ENCODE measurements around the gene CENPM.

Gene CENPM

DNA sequence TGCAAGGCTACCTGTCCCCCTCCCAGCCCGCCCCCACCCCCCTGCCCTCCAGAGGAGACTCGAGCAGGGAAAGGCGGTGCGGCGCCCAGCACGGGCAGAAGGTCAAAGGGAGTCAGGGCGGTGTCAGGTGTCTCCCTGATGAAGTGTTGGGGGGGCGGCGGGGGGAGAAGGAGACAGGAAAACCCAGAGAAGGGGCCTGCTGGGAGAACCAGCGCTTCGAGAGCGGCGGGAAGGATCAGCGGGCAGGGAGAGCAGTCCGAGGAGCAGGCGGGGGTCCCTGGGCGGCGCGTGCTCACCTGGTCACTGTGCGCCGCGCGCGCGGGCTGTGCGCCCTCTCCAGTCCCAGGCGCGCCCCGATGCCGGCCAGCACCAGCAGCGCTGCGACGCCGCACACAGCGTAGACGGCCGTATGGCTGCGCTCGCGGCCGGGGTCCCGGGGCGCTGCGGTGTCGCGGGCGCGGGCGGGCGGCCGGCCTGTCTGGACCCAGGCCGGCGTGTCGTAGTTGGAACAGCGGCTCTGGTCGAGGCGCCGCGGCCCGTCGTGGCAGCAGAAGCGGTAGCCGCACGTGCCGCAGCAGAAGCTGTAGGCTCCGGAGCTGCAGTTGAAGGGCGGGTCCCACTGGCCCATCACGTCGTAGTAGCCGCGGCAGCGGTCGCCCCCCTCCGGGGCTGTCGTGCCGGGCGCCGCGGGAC is 33.0 kb downstream of the CENPM start:
- no peak for DNase-seq (ENCODE audit: low spot score)

DNA sequence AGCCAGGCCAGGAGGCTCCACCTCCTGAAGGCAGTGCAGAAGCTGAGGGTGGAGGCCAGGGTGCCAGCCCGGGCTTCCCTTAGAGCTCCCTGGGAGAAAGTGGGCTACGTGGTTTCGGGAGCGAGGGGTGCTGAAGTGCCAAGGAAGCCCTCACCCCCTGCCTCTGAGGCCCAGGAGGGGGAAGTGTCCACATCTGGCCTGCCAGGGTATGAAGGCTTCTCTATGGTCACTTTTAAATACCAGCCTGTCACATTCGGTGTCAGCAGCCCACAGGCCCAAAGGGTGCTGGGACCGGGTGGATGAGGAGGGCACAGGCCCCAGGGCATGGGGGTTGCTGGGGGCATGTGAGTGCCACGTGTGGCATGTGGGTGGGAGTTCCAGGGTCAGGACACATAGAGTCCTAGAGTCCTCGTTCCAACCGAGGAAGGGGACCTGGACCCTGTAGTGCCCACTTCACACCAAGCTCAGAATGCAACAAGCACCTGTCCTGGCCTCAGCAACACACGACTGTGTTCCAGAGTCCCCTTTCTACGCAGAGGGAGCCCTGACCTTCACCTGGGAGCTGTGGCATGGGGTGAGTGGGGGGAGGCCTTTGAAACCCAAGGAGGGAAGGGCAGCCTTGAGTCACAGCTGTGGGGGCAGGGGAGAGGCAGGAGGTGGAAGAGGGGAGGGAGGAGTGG is 33.8 kb downstream of the CENPM start:
- no peak for DNase-seq (ENCODE audit: low spot score)

DNA sequence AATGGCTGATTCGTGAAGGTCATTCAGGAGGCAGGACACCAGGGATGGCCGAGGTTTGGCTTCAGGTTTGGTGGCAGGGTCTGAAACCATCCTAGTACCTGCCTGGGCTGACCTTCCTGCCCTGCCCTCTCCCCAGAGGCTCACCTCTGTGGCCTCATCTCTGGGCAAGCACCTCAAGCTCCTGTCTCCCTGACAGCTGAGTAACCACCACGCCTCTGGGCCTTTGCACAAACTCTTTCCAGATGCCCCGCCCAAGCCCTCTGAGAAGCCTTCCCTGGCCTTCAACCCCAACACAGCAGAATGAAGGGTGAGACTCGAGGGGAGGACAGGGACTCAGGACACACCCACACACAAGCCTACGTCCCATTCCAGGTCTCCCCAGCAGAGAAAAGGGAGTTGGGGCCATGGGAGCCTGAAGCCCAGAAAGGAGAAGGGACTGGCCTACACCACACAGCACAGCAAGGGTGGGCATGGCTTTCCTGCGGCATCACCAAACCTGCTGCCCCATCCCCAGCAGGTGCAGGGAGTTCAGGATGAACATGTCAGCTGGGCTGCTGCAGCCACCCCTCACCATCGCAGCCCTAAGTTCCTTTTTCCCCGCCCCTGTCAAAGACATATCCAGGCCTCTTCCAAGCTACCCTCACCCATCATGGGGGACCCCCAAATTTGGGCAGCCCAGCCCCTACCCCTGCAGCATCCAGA is 34.5 kb downstream of the CENPM start:
- DNase-seq (ENCODE audit: low spot score): no peak

DNA sequence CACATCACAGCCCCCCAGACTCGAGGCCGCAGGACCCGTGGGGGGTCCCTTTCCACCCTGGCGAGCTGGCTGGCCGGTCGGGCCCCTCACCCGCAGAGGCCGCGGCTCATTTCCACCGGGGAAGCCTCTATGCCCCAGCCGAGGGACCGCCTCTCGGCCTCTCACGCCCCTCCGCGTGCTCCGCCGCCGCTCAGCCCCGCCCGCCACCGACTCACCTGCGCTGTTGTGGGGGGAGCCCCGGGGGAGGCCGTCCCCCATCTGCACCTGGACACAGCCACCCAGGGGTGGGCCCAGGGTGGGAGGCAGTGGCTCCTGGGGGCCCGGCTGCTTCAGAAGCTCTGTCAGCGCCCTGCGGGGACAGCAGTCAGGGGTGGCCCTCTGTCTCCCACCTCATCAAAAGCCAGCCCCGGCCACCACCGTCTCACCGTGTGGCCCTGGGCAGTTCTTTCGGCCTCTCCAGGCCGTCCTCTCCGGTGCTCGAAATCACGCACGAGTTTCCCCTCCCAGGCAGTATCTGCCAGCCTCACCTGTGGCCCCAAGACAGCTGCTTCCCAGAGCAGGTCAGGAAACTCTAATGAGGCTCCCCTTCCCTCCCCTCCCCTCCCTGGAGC is 35.8 kb downstream of the CENPM start:
- no peak for DNase-seq (ENCODE audit: low spot score)

DNA sequence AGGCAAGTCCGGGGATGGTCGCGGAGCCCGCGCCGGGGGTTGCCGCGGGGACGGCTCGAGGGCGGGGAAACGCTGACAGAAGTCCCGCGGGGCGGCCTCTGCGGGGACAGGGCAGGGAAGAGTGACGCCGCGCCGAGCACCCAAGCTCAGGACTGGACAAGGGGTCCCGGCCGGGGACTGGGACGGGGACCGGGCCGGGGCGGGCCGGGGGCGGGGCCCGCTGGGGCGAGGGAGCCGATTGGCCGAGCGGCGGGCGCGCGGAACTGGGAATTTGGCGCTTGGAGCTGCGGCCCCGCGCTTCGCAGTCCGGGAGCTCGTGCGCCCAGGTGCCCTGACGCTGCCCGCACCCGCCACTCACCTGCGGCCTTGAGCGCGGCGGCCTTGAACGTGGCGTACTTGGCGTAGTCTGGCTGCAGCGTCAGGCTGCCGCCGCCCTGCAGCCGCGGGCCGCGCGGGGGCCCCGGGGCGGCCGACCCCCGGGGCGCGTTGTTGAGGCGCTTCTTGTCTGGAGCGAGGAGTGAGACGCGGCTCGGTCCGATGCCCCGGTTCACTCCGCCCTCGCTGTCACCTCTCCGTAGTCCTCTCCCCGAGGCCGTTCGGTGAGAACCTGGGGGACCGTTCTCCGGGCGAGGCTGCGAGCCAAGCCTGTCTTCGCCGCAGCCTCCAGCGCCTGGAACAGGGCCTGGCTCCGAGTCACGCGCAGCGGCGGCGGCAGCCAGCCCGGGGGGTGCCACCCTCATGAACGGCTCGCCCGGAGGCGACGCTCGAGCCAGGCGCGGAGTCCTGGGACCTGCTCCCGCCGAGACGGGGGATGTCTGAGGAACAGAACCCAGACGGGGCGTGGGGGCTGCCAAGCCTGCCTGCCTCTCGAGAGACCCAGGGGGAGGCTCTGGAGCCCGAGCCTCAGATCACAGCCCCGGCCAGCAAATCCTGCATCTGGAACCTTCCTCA is 36.6 kb downstream of the CENPM start:
- peak; percentile 74 for DNase-seq (ENCODE audit: low spot score)

- no peak for DNase-seq (ENCODE audit: low spot score)
These were observed 37.5 kb downstream of the CENPM start for GRCh38 chr22:41909310-41910049.

GRCh38 chr22:41908411-41909309 is 38.3 kb downstream of the CENPM start:
- DNase-seq (ENCODE audit: low spot score): no peak

DNA sequence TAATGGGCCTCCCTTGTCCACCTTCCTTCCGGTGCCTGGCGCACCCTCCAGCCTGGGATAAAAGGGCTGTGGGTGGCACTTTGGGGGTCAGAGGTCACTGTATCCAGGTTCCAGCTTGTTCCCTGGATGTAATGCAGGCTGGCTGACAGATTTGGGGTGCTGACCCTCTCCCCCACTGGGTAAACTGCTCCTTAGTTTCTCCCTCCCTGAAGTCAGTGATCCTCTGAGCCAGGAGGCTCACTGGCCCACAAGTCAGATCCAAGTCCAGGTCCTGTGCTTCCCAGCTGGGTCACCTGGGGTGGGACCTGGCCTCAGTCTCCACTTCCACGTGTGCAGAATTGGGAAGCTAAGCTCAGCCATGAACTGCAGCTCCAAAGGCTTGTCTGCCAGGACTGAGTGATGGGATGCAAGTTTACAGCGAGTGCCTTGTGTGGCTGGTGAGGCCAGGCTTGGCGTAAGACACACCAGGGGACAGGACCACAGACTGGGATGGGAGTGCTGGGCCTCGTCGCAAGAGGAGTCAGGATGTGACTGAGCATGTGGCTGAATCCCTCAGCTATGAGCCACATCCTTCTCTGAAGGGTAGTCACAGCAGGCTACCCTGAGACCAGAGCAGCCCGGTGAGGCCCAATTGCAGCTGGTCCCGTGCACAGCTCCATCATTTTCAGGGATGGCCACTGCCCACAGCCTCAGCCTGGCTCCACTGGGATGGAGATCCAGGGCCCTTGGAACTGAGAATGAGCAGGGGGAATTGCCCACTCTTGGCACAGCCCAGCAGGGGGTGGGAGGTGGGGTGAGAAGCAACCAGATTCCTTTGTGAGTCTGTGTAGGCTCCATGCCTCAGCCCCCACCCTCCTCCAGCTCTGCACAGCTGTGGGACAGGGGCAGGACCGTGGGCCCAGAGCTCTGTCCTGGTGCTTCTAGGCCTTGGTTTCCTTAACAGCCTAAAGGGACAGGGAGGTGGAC is 39.2 kb downstream of the CENPM start:
- no peak for DNase-seq (ENCODE audit: low spot score)

- no peak for DNase-seq (ENCODE audit: low spot score)
These were observed 40.1 kb downstream of the CENPM start for GRCh38 chr22:41906822-41907221.

DNA sequence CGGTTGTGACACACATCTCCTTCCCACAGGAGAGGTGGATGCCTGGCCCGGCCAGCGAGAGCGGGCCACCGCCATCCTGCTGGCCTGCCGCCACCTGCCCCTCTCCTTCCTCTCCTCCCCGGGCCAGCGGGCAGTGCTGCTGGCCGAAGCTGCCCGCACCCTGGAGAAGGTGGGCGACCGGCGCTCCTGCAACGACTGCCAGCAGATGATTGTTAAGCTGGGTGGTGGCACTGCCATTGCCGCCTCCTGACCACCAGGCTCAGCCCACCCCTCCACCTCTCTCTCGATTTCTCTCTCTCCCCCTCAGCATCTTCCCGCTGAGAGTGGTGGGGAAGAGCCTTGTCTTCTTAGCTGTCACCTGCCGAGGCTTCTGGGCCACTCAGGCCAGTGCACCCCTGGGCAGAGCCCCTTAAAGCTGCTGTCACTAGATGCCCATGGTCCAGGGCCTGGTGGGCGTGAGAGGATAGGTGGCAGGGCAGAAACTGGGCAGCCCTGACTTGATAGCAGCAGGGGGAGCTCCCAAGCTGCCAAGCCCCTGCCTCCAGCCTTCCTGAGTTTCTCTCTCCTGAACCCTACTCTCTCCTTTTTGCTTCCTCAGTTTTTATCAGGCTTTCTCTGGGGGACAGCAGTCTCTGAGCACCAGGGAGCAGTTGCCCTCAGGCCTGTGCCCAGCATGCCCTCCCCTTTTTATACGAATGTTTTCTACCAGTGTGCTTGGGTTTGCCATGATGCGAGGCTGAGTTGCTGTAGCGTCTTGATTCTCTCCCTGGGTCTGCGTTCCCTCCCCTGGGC is 41.3 kb downstream of the CENPM start:
- no peak for DNase-seq (ENCODE audit: low spot score)

DNA sequence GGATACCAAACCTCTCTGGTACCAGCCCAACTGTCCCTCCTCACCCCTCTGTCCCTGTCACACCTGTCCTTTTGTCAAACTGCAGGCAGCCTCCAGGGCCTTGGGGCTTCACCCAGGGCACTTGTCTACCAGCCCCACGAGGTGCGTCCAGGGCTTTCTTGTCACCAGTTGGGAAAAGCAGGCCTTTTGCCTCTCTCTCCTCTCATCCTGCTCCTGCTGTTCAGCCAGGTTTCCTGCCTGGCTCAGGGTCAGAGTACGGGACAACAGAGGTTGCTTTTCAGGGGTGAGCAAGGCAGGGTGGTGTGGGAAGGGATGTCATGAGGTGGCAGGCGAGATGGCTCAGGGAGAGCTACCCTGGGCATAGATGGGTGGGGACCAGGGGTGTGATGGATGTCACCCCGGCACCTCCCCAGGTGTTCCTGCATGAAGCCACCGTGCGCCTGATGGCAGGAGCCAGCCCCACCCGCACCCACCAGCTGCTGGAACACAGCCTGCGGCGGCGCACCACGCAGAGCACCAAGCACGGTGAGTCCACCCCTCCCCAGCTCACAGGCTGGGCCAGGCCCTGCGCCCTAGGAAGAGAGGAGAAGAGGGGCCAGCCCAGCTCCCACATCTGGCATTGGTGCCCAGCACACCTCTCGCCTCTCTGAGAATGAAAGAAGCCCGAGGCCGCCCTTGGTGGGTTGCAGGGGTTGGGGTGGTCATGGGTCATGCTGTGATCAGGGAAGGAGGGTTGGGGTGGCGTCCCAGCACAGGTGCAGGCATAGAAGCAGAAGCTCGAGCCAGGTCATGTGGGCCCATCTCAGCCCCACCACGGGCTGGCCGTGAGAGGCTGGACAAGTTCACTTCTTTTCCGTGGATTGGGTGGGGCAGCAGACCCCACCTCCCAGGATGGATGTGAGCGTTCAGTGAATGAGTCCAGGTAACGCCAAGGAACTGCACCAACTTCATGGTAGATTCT is 42.2 kb downstream of the CENPM start:
- DNase-seq (ENCODE audit: low spot score): no peak

- DNase-seq (ENCODE audit: low spot score): no peak
These were observed 44.0 kb downstream of the CENPM start for GRCh38 chr22:41902932-41903421.

DNA sequence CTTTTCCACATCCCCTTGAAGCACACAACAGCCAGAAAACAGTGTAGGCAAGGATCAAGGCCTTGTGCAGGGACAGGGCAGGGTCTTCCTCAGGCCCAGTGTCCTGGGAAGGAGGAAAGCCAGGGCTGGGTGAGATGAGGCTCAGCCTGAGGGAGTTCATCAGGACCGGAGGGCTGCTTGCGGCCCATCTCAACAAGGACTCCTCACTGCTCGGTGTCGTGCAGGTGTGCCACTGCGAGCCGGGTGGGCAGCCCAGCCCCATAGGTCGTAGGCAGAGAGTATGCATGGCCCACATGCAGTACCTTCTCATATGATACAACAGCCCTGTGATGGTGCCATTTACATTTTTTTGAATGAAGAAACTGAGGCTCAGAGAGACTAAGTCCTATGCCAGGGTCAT is 44.9 kb downstream of the CENPM start:
- DNase-seq (ENCODE audit: low spot score): no peak

DNA sequence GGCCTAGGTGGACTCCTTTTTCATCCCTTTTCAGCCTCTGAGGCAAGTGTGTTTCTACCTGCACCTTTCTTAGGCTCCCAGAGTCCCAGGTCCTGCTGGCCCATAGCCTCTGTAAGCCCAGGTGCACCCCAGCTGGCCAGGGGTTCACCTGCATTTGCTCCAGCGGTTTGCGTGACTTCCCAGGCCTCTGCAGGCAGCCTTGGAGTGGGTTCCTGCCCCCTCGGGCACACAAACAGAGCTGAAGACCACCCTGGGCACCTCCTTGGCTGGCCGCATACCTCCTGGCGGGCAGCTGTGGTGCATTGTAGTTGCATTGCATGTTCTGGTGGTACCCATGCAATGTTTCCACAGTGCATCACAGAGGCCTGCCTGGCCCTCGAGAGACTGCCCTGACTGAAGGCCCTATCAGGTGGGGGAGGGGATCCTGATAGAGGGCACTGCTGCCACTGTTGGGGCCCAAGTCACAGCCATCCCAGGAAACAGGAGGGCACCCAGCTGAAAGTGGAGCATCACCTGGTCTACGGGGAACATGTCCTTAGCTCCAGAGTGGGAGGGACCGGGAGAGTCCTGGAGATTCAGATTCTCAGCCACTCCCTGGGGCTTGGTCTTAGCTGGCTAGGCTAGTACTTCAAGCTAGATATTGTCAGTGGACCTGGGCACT is 46.2 kb downstream of the CENPM start:
- DNase-seq (ENCODE audit: low spot score): no peak

GRCh38 chr22:41899992-41900651 is 46.8 kb downstream of the CENPM start:
- no peak for DNase-seq (ENCODE audit: low spot score)

Measured in GM03348 (cell line).